HL-60/S4 treated with phorbol 12-myristate 13-acetate at 8.2 ng/mL for 4 days and 3 days (cell line): ENCODE results near the gene LTF.
"Not testable (repeated sequence)": the region's sequence is repeated elsewhere in the genome, so short reads cannot be mapped to it uniquely, and the experiment has no call there.

Experiments used
- in situ Hi-C: fragments of 300-500 bp; cut with MboI; formaldehyde crosslinking; loops from 2 replicates; pipeline ENCODE4 v1.15.0; 2022; ENCODE audit warnings: low sequenced_read_pairs

The LTF gene

DNA sequence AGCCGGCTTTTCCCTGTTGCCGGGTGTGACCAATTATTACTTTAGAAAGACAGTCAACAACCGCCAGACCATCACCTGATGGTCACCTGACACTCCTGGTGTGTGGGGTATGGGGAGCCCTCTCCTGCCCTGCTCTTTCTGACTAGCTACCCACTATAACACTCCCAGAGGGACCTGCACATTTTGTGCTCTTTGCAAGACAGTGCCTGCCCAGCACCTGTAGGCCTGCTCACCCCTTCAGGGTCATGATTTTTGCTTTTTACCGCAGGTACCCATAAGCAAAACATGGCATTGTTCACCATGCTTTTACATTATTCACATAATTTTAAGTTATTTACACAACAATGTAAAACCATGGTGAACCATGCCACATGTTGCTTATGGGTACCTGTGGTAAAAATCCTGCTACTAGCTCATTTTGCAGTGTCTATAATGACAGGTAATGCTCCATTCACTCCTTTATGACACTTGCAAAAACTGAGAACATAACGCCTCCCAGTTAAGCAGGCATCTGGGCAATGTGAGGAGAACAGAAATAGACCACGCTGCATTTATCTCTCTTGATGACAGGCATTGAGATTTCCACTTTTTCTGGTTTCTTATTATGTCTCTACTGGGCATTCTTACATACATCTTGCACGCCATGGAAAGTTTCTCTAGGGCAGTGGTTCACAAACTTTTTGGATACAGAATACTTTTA lies 47.7 kb downstream of the LTF start:
- in situ Hi-C loops = no loop called here

DNA sequence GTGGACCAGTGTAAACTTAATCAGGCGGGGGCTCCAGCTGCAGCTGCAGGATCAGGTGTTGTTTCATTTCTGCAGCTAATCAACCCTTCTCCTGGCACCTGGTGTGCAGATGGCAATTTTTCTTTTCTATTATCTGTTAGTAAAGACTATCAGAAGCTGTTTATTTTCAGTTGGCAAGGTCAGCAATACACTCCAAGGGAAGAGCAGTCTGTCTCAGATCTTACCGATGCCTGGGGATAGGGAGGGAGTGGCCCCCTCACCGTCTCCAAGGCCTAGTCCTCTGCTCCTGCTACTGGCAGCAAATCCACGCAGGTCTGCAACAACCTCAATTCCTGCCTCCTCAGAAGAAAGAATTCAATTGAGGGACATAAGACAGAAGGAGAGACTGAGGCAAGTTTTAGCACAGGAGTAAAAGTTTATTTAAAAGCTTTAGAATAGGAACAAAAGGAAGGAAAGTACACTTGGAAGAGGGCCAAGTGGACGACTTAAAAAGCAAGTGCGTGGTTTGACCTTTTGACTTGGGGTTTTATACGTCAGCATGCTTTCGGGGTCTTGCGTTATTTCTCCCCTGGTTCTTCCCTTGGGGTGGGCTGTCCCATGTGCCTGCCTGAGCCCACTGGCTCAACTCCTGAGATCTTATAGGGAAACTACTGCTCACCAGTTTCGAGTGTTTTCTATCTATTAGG lies 48.4 kb downstream of the LTF start:
- in situ Hi-C loops = no loop called here

DNA sequence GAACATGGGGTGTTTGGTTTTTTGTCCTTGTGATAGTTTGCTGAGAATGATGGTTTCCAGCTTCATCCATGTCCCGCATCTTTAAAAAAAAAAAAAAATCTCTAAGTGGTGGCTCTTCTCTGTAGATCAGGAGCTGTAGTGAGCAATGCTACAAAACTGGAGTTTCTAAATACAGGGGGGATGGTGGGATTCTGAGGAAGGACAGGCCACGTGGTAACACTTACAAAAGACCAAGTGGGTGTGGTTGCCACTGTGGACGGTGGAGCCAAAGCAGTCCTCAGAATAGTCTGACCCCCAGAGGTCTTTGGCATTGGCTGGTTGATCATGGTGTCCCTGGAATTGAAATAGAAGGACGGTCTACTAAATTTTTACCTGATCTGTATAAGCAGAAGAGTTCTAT lies 50.0 kb downstream of the LTF start:
- in situ Hi-C loops = no loop called here

DNA sequence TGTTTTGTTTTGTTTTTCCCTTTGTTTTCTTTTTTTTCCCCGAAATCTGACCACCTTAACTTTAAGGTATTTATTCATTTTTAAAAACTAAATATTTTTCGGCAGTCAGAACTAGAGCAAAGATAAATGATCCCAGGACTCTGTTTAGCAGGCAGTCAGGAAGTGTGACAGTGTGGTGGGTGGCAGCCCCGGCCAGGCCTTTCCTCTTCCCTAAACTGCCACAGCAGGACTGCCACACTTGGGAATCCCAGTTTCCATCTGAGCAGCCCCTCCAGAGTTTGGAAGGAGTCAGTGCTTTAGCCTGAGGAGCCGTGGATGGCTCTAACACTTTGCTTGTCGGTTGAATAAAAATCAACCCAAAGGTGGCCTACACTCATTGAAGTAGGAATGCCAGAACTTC lies 50.8 kb downstream of the LTF start:
- in situ Hi-C loops = no loop called here

DNA sequence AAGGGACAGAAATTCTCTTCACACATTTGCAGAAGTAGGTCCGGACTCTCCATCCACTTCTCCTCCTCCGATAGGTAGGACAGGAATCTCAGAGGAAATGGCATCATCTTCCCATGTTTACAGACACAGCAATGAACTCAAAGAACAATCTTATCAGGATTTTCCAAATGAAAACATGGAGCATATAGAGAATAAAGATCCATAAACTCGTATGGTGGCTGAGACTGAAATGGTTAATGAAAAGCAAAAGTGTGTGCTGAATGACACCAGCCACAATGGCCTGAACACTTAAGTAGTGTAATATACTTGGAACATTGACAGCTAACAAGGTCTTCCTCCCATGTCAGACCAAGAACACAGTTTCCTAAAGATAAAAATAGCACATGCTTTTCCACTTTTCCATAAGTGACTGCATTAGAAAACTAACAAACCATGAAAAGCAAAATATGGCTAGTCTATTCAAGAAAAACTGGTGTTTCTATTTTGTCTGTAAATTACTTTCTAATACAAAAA lies 51.9 kb downstream of the LTF start:
- in situ Hi-C loops = no loop called here

DNA sequence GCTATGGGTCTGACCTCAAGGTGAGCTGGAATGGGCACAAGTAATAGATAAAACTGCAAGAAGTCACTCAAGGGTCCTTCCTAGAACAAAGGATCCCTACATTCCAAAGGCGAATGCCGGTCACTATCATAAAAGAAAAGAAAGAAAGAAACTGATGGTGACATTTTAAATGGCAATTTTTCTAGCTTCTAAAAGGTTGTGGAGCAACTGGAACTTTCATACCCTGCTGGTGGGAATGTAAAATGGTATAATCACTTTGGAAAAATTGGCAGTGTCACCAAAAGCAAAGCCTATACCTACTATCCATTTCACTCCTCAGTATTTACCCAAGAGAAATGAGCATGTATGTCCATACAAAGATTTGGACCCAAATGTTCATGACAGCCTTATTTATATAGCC lies 53.4 kb downstream of the LTF start:
- in situ Hi-C loops = no loop called here

DNA sequence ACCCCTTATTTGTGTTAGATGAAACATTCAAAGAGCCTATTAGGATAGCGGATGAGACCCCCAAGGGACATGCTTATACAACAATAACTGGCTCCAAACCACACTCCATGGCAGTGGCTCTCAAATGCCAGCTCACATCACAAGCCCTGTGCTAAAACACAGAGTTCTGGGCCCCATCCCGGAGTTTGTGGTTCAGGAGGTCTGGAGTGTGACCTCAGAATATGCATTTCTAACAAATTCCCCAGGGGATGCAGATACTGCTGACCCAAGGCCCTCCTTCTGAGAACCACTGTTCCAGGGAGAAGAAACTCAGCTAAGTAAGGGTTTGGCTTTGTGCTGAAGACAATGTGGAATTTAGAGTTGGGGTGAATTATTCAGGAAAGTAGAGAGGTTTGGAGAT lies 54.0 kb downstream of the LTF start:
- in situ Hi-C loops = no loop called here

DNA sequence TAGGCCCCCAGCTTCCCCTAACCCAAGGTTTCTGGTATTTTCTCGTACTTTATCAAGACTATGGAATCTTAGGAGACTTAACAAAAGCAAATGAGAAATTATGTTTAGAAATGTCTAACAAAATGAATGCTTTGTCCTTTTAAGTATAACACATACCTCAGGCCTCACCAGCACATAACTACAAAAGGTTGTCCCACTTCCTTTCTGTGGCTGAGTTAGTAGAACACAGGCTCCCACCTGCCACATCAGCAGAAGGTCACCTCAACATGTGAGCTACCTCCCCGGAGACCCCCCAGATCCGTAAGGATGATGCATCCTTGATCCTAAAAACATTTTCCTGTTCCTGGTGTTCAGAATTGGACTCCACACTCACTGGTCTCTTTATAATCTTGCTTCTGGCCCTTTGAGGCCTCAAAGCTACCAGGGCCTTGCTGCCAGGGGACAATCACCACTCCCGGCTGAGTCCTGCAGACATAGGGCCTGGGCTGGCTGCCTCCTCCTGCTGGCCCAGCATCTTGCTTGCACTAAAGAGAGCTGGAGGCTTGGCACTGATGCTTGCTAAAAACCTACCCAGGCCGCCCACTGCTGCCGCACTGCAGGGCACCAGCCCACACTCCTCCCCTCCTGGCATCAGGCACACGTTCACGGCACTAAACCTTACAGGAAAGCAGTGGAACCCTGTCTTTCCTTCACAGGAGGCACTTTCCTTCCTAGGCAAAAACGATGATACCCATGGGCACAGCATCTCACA lies 54.8 kb downstream of the LTF start:
- in situ Hi-C loops = no loop called here

DNA sequence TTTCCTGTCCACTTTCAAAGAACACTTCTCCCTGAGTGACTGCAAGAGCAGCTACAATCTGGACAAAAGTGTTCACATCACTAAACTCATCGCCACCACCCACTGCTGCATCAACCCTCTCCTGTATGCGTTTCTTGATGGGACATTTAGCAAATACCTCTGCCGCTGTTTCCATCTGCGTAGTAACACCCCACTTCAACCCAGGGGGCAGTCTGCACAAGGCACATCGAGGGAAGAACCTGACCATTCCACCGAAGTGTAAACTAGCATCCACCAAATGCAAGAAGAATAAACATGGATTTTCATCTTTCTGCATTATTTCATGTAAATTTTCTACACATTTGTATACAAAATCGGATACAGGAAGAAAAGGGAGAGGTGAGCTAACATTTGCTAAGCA lies 55.9 kb downstream of the LTF start:
- in situ Hi-C loops = no loop called here

DNA sequence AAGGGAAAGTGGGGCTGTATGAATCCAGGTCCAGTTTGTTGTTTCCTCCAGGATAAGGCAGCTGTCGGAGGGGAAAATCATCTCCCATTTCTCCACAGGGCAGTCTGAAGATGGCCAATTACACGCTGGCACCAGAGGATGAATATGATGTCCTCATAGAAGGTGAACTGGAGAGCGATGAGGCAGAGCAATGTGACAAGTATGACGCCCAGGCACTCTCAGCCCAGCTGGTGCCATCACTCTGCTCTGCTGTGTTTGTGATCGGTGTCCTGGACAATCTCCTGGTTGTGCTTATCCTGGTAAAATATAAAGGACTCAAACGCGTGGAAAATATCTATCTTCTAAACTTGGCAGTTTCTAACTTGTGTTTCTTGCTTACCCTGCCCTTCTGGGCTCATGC lies 56.7 kb downstream of the LTF start:
- in situ Hi-C loops = no loop called here

DNA sequence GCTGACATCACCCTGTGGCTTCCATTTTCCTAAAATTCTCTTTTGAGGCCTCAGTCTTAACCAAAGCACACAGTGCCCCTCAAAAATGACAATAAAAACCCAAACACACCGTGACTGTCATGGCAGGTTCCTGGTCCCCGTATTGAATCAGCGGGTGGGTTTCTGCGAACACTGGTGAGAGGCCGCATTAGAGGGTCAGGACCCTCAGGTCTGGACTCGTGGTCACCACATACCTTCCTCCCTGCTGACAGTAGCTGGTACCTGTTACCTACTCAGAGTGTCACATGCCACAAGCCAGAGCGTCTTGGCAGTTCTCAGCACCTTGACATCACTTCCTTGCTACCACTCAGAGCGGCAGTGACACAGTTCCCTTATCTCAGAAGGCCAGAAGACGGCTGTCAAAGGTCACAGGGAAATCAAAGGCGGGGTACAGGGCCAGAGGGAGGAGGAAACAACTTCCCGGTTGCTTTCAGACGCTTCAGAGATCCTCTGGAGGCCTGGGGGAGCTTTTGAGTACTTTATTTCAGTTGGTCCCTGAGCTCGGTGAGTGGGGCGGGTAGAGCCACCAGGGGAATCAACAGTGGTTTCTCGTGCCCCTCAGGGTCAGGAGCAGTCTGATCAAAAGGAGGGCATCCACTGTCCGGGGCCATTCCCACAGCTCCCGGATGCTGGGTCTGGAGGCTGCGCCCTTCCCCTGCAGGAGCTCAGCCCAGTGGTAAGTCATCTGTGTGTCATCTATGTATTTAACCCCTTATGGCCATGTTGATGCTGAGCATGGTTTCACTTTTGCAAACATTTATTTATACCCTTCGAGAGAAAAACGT lies 57.7 kb downstream of the LTF start, which contains the start of the genes CCR5AS and CCRL2:
Gene CCR5AS (minus strand): TSS at position 279 of the 824 bp plus-strand sequence.
Gene CCRL2 (plus strand): TSS at position 472 of the 824 bp plus-strand sequence. CDS start 821 bp downstream, outside the sequence.
- in situ Hi-C loops = no loop called here

DNA sequence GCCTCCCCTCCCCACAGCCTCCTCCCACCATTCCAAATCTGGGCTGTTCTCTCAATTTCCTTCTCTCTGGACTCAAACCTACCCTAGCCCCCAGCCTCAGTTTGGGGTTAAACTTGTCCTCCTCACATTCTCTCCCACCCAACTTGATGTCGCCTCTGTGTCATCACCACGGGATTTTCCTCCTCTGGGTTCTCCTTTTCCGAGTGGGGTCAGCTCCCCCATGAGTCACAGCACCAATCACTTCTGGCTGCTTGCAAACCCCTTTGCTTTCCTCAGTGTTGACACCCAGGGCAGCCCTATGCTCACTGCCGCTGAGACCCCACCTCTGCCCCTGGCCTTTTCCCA lies 58.3 kb downstream of the LTF start:
- in situ Hi-C loops = no loop called here

DNA sequence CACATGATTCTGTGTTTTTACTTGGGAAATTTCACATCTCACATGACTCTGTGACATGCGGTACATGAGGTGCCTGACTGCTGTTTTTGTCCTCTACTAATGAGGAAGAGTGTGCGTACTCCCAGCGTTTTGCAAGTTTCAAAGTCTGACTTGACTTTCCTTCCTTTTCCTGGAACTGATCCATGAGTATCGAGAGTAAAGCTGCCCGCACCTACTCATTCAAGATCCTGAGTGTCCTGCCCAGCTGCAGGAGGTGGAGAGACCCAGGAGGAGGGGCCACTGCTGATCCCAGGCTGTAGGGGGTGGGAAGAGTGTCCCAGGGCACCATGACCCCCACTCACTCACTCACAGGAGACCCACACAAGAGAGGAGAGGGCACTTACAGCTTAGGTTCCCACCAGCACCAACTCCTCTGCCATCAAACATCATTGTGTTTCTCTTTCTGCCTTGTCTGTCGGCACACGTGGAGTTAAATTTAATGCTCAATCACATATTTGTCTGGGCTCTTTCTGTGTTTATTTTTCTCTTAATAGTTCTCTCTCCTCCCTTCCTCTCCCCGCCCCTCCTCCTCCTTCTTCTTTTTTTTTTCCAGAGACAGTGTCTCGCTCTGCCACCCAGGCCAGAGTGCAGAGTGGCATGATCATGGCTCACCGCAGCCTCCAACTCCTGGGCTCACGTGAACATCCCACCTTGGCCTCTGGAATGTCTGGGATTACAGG lies 59.2 kb downstream of the LTF start:
- in situ Hi-C loops = no loop called here

DNA sequence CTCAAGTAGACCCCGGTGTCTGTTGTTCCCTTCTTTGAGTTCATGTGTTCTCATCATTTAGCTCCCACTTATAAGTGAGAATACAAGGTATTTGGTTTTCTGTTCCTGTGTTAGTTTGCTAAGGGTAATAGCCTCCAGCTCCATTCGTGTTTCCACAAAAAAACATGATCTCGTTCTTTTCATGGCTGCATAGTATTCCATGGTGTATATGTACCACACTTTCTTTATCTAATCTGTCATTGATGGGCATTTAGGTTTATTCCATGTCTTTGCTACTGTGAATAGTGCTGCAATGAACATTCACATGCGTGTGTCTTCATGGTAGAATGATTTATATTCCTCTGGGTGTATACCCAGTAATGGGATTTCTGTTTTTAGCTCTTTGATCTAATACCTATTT lies 61.8 kb downstream of the LTF start:
- in situ Hi-C loops = not testable (repeated sequence)

DNA sequence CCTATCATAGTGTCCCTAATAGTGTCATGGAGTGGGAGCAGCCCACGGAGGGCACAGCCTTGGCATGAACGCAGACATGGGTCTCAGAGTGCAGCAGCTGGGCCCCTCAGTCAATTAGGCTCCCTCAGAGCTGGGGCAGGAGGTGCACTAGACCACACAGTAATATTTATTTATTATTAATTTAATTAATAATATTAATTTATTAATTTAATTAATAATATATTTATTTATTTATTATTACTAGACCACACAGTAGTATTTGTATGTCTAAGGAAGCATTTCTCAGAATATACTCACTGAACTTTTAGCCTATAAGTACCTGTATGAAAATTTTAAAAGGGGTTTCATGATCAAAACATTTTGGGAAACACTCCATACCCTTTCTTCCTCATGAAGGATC lies 63.1 kb downstream of the LTF start:
- in situ Hi-C loops = no loop called here

DNA sequence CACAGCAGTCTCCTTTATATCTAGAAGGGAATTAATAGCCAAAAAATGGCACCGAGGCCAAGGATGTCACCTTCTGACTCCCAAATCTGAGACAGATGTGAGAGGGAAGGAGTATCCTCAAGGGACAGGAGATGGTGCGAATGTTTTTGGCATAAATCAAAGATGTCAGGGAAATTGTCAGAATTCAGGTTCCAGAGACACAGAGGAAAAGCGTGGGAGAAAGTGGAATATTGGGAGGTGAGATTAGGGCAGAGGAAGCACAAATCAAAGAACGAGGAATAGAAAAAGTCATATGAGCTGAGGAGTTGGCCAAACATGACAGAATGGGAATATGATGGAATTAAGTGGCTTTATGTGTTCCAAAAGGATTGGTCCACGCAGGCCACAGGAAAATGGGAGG lies 63.9 kb downstream of the LTF start:
- in situ Hi-C loops = no loop called here

DNA sequence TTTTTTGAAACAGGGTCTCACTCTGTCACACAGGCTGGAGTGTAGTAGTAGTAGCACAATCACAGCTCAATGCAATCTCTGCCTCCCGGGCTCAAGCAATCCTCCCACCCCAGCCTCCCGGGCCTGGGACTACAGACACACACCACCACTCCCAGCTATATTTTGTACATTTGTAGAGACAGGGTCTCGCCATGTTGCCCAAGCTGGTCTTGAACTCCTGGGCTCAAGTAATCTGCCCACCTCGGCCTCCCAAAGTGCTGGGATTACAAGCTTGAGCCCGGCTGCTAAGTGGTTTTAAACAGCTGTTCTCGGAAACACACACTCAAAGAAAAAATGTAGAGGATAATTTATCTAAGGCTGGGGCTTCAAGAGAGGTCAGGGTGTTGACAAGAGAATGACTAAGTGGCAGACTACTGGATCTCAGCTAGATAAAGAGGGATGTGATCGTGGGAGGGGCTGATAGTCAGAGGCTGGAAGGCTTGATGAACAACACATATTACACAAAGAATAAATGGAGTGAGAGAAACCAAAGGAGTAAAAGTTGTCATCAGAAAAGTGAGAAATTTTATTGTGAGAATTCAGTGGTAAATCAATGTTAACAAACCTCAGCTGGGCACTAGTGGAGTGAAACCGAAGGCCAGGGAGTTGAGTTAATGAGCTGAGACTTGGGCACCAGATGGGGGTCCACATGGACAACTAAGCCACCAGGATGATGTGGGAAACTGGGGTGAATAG lies 64.5 kb downstream of the LTF start:
- in situ Hi-C loops = no loop called here

DNA sequence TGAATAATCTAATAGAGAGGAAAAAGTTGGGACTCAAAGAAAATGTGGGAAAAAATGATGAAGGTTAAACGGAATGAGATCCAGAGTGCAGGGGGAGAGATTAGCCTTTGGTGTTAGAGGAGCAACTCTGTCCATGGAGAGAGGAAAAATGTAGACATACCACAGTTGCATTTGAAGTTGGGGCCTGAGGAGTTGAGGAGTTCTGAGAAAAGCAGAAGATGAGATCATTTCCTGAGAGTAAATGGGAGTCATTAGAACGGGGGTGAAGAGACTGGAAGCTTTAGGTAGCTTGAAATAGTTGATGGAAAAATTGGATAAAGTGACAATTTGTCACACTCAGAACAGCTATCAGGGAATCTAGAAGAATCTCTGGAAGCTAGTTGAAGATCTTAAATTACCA lies 65.1 kb downstream of the LTF start:
- in situ Hi-C loops = no loop called here

DNA sequence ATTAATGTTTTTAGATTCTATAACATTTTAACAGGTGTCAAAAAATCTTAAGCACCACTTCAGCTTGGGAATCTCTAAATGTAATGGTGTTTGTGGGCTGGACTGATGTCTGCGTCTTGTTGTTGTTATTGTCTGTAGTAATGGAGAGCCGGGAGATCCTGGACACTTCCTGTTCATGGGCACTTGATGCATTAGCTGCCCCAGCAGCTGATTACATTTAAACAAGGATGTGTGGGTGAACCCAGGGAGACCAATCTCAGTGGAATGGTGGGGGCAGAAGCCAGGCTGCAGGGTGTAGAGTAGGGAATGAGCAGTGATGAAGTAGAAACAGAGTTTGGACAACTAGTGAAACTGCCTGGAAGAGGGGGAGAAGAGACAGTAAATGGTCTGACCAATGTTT lies 65.6 kb downstream of the LTF start:
- in situ Hi-C loops = no loop called here
